GM23338 (cell line): ENCODE data around the gene GHR. TPM values are rescaled to one million over a fixed set of nuclear protein-coding genes. Genes with fewer than 3 reads are reported as not detected.

ENCODE experiments used
- ATAC-seq: fragments of 200-7000 bp; cut with Tn5 transposase; 3 replicates; pipeline ENCODE4 v1.9.1; 2020
- DNase-seq: peaks from one replicate; pipeline ENCODE4 v3.0.0-alpha.2; 2015; ENCODE audit warnings: low spot score
- H2AFZ ChIP-seq: fragments of 200-600 bp; sonication (generic); 2 replicates; pipeline ENCODE4 v1.8.0; 2016; ENCODE audit warnings: antibody characterized with exemption, mild to moderate bottlenecking, moderate library complexity
- H3F3A ChIP-seq: fragments of 200-600 bp; sonication (generic); replicated peaks from 2 replicates; pipeline ENCODE4 v1.8.0; 2017; ENCODE audit warnings: antibody characterized with exemption, mixed run types, low read depth
- H3K27ac ChIP-seq: fragments of 200-600 bp; sonication (generic); 2 replicates; pipeline ENCODE4 v1.6.1; 2016; ENCODE audit warnings: low read depth
- H3K27me3 ChIP-seq: fragments of 200-600 bp; sonication (generic); 2 replicates; pipeline ENCODE4 v1.8.0; 2016; ENCODE audit warnings: mild to moderate bottlenecking, mixed run types, moderate library complexity; ENCODE audit not compliant: insufficient read depth
- H3K36me3 ChIP-seq: fragments of 200-600 bp; sonication (generic); 2 replicates; pipeline ENCODE4 v1.8.0; 2016; ENCODE audit warnings: mild to moderate bottlenecking; ENCODE audit not compliant: insufficient read depth
- H3K4me1 ChIP-seq: fragments of 200-600 bp; sonication (generic); 2 replicates; pipeline ENCODE4 v1.8.0; 2016; ENCODE audit warnings: mild to moderate bottlenecking, moderate library complexity; ENCODE audit not compliant: insufficient read depth
- H3K4me2 ChIP-seq: fragments of 200-600 bp; sonication (generic); 2 replicates; pipeline ENCODE4 v1.7.1; 2017; ENCODE audit warnings: mixed run types
- H3K4me3 ChIP-seq: fragments of 200-600 bp; sonication (generic); 2 replicates; pipeline ENCODE4 v1.6.1; 2016; ENCODE audit warnings: mixed run types
- H3K79me2 ChIP-seq: fragments of 200-600 bp; sonication (generic); replicated peaks from 2 replicates; pipeline ENCODE4 v1.8.0; 2017; ENCODE audit warnings: mild to moderate bottlenecking; ENCODE audit not compliant: insufficient read depth
- H3K9me2 ChIP-seq: fragments of 200-600 bp; sonication (generic); 2 replicates; pipeline ENCODE4 v1.8.0; 2017; ENCODE audit not compliant: insufficient read depth
- H4K20me1 ChIP-seq: fragments of 200-600 bp; sonication (generic); replicated peaks from 2 replicates; pipeline ENCODE4 v1.8.0; 2017; ENCODE audit warnings: mild to moderate bottlenecking; ENCODE audit not compliant: insufficient read depth
- H3K27ac Mint-ChIP-seq: 2 replicates; pipeline ENCODE4 v1.8.0; 2020; ENCODE audit warnings: inconsistent platforms, mild to moderate bottlenecking, moderate library complexity, mixed read lengths
- H3K27me3 Mint-ChIP-seq: 3 replicates; pipeline ENCODE4 v1.8.0; 2022; ENCODE audit warnings: low read depth, mild to moderate bottlenecking, moderate library complexity, mixed read lengths, inconsistent platforms; ENCODE audit not compliant: insufficient read depth, poor library complexity
- H3K36me3 Mint-ChIP-seq: 3 replicates; pipeline ENCODE4 v1.8.0; 2021; ENCODE audit warnings: low read depth, mild to moderate bottlenecking, inconsistent platforms, moderate library complexity, mixed read lengths
- H3K4me1 Mint-ChIP-seq: 3 replicates; pipeline ENCODE4 v1.8.0; 2020; ENCODE audit warnings: mild to moderate bottlenecking, inconsistent platforms, mixed read lengths
- H3K4me3 Mint-ChIP-seq: 3 replicates; pipeline ENCODE4 v1.8.0; 2021; ENCODE audit warnings: moderate library complexity, mild to moderate bottlenecking, inconsistent platforms, mixed read lengths
- H3K9me3 Mint-ChIP-seq: 3 replicates; pipeline ENCODE4 v1.8.0; 2020; ENCODE audit warnings: moderate library complexity, mild to moderate bottlenecking, inconsistent platforms, mixed read lengths
- ZNF331 ChIP-seq: fragments of 250-450 bp; sonication (Bioruptor Pico); IDR thresholded peaks from 2 replicates; pipeline ENCODE4 v1.5.0; 2020; ENCODE audit warnings: low read depth, mild to moderate bottlenecking, moderate library complexity
- ZNF462 ChIP-seq: fragments of 250-450 bp; sonication (Bioruptor Pico); IDR thresholded peaks from 2 replicates; pipeline ENCODE4 v1.5.0; 2020; ENCODE audit warnings: mild to moderate bottlenecking, moderate library complexity
- polyA plus RNA-seq: library from polyadenylated mRNA; unstranded; fragments of >200 nt; fragmentation: Nextera tagmentation; extraction: Ambion mirVana; gene quantifications from 2 replicates; pipeline ENCODE4 v1.2.1, GENCODE V29; 2016
- total RNA-seq: library from RNA; depleted of rRNA; stranded (reverse); fragments of >200 nt; shearing (Covaris generic); gene quantifications from 2 replicates; pipeline ENCODE4 v1.2.3, GENCODE V29; 2014
- TF ChIP-seq, protein P1 (sequence below): IDR thresholded peaks from one replicate; pipeline ENCODE4 v1.6.1; 2018; ENCODE audit warnings: antibody characterized with exemption; ENCODE audit not compliant: unreplicated experiment

GHR gene
- total and polyA plus RNA-seq, 2 experiments from 2014 or later = 0.21 to 1.9 TPM

- TF ChIP-seq ZNF462 (no peak), ZNF331 (no peak)
These were observed 72.7 kb downstream of the GHR start (continued) for GRCh38 chr5:42495914-42496313.

- Histone ChIP-seq H3K4me1 (peaks cover 25% of the 10 kb centered on the region), H3F3A (no peaks in the 10 kb centered on the region), H3K79me2 (no peaks in the 10 kb centered on the region), H3K27me3 (no peaks in the 10 kb centered on the region), H3K9me2 (peaks cover 17% of the 10 kb centered on the region), H4K20me1 (no peaks in the 10 kb centered on the region), H3K4me2 (peak overlapping the region; percentile 64; the same call in 1 of the 2 replicates), H3K36me3 (no peaks in the 10 kb centered on the region), H3K4me3 (no peak overlapping the region), H3K27ac (no peak overlapping the region), H2AFZ (peak overlapping the region; percentile 60; the same call in 1 of the 2 replicates)
- H3K4me1 Mint-ChIP-seq = peaks cover 24% of the 10 kb centered on the region
- no peak overlapping the region for H3K27ac Mint-ChIP-seq
- peaks cover 19% of the 10 kb centered on the region; the same call in 2 of the 3 replicates for H3K9me3 Mint-ChIP-seq
- no peak overlapping the region for H3K4me3 Mint-ChIP-seq
- DNase-seq (no peak), ATAC-seq (no peak)
- H3K36me3 Mint-ChIP-seq = no peaks in the 10 kb centered on the region
- peaks cover 2% of the 10 kb centered on the region for H3K27me3 Mint-ChIP-seq
- no peak for TF ChIP-seq ZNF462
- TF ChIP-seq, protein P1, sequence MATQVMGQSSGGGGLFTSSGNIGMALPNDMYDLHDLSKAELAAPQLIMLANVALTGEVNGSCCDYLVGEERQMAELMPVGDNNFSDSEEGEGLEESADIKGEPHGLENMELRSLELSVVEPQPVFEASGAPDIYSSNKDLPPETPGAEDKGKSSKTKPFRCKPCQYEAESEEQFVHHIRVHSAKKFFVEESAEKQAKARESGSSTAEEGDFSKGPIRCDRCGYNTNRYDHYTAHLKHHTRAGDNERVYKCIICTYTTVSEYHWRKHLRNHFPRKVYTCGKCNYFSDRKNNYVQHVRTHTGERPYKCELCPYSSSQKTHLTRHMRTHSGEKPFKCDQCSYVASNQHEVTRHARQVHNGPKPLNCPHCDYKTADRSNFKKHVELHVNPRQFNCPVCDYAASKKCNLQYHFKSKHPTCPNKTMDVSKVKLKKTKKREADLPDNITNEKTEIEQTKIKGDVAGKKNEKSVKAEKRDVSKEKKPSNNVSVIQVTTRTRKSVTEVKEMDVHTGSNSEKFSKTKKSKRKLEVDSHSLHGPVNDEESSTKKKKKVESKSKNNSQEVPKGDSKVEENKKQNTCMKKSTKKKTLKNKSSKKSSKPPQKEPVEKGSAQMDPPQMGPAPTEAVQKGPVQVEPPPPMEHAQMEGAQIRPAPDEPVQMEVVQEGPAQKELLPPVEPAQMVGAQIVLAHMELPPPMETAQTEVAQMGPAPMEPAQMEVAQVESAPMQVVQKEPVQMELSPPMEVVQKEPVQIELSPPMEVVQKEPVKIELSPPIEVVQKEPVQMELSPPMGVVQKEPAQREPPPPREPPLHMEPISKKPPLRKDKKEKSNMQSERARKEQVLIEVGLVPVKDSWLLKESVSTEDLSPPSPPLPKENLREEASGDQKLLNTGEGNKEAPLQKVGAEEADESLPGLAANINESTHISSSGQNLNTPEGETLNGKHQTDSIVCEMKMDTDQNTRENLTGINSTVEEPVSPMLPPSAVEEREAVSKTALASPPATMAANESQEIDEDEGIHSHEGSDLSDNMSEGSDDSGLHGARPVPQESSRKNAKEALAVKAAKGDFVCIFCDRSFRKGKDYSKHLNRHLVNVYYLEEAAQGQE = no peak
- TF ChIP-seq ZNF331 = no peak
These were observed 73.3 kb downstream of the GHR start for GRCh38 chr5:42496397-42497156.
